GM12878 (cell line): ENCODE results near the gene AKAP13. TPM values are rescaled to one million over a fixed set of nuclear protein-coding genes. Genes with fewer than 3 reads are reported as not detected.

Source experiments
- CHD1 ChIP-seq: IDR thresholded peaks from 2 replicates; pipeline ENCODE4 v1.6.1; 2012; ENCODE audit warnings: low read depth, low read length, improper control_type of control experiment
- MEF2B ChIP-seq: fragments of 450-650 bp; IDR thresholded peaks from 2 replicates; pipeline ENCODE4 v1.6.1; 2018; ENCODE audit warnings: mild to moderate bottlenecking, moderate library complexity; ENCODE audit not compliant: partially characterized antibody, poor library complexity, severe bottlenecking
- PML ChIP-seq: IDR thresholded peaks from 2 replicates; pipeline ENCODE4 v1.6.1; 2012; ENCODE audit warnings: low read length, inconsistent platforms
- POLR2AphosphoS5 ChIP-seq: IDR thresholded peaks from 2 replicates; pipeline ENCODE4 v1.6.1; 2011; ENCODE audit warnings: mild to moderate bottlenecking, low read length, inconsistent platforms
- RCOR1 ChIP-seq: conservative IDR thresholded peaks from 2 replicates; pipeline ENCODE4 v1.6.1; 2012; ENCODE audit warnings: low read depth, low read length, improper control_type of control experiment
- RELA ChIP-seq: fragments of 450-650 bp; IDR thresholded peaks from 2 replicates; pipeline ENCODE4 v1.8.0; 2014; ENCODE audit warnings: borderline replicate concordance; ENCODE audit not compliant: partially characterized antibody
- ZNF622 ChIP-seq: fragments of 450-650 bp; IDR thresholded peaks from 2 replicates; pipeline ENCODE4 v1.6.1; 2017; ENCODE audit warnings: mild to moderate bottlenecking, inconsistent platforms
- polyA plus RNA-seq, 11 experiments: library from polyadenylated mRNA; depleted of rRNA in 4 of 11; unstranded in 6 of 11; stranded (reverse) in 5 of 11; fragments of >200 nt; fragmentation: Nextera tagmentation in 4 of 11; fragmentation: Illumina TruSeq in 1 of 11; extraction: Ambion mirVana in 4 of 11; extraction: Trizol in 1 of 11; gene quantifications; 1 replicate in 1 of 11; 2 replicates in 10 of 11; pipeline versions ENCODE4 v1.2.1 to v1.2.3, GENCODE V29; 2011 to 2016; ENCODE audit warnings: inconsistent platforms in 2 of 11, missing spikeins in 2 of 11, low read depth in 1 of 11
- total RNA-seq, 4 experiments: library from RNA; depleted of rRNA in 3 of 4; stranded (reverse); fragments of >200 nt in 3 of 4; fragmentation: Illumina TruSeq in 1 of 4; extraction: Trizol in 1 of 4; gene quantifications; 2 replicates each; pipeline versions ENCODE4 v1.2.1 to v1.2.3, GENCODE V29; 2013 to 2021
- TF ChIP-seq, protein P1 (sequence below): IDR thresholded peaks from 2 replicates; pipeline ENCODE4 v1.6.1; 2012; ENCODE audit warnings: mild to moderate bottlenecking, low read depth, low read length
- TF ChIP-seq, protein P2 (sequence below): fragments of 150-350 bp; IDR thresholded peaks from 2 replicates; pipeline ENCODE4 v1.6.1; 2014; ENCODE audit warnings: mild to moderate bottlenecking, low read depth, low read length
- TF ChIP-seq, protein P3 (sequence below): fragments of 450-650 bp; IDR thresholded peaks from 2 replicates; pipeline ENCODE4 v1.6.1; 2017; ENCODE audit warnings: antibody characterized with exemption, mild to moderate bottlenecking, moderate library complexity
- TF ChIP-seq, protein P4 (sequence below): fragments of 450-650 bp; IDR thresholded peaks from 2 replicates; pipeline ENCODE4 v1.6.1; 2018; ENCODE audit warnings: borderline replicate concordance, mild to moderate bottlenecking; ENCODE audit not compliant: partially characterized antibody
- TF ChIP-seq, protein P5 (sequence below): fragments of 450-650 bp; IDR thresholded peaks from 2 replicates; pipeline ENCODE4 v1.6.1; 2014; ENCODE audit warnings: mild to moderate bottlenecking
- TF ChIP-seq, protein P6 (sequence below): fragments of 450-650 bp; IDR thresholded peaks from 2 replicates; pipeline ENCODE4 v1.6.1; 2017; ENCODE audit warnings: borderline replicate concordance
- TF ChIP-seq, protein P7 (sequence below): IDR thresholded peaks from 2 replicates; pipeline ENCODE4 v1.6.1; 2012; ENCODE audit warnings: low read depth, low read length, improper control_type of control experiment

The AKAP13 gene
- total and polyA plus RNA-seq, 10 of the 15 experiments (the other 5 are each of a cell fraction or from before 2014, with no cell fraction given) = 14.4 to 74.9 (median 55.1) TPM

DNA sequence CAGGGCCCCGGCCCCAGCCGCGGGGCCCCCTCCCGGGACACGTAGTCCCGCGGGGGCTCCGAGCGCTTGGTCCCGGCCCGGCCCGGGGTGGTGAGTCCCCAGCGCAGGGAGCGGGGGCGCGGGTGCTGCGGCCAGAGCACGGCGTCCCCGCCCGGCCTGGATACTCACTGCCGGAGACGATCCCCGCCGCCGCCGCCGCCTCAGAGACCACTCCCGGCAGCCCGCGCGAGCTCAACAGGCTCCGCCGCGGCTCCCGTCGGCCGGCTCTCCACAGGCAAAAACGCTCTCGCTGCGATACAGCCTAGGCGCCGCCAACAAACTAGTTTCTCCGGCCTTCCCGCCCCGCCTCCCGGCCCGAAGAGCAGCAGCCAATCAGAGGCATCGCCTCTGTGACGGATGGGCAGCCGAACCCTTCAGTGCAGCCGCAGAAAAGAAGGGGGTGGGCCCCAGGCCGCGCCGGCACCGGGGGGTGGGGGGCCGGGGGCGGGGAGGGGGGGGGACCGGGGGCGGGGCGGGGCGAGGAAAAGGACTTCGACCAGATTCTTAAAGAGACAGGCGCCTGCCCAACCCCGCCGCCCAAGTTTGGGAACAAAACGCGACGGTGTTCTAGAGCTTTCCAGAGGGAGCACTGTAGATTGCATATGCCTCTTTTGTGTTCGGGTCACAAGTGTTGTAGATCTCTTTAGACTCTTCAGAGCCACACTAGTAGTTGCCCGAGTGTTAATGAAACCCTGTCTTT is 414.4 kb downstream of the AKAP13 start, which contains the start of gene KLHL25 (continued):
- TF ChIP-seq, protein P1, sequence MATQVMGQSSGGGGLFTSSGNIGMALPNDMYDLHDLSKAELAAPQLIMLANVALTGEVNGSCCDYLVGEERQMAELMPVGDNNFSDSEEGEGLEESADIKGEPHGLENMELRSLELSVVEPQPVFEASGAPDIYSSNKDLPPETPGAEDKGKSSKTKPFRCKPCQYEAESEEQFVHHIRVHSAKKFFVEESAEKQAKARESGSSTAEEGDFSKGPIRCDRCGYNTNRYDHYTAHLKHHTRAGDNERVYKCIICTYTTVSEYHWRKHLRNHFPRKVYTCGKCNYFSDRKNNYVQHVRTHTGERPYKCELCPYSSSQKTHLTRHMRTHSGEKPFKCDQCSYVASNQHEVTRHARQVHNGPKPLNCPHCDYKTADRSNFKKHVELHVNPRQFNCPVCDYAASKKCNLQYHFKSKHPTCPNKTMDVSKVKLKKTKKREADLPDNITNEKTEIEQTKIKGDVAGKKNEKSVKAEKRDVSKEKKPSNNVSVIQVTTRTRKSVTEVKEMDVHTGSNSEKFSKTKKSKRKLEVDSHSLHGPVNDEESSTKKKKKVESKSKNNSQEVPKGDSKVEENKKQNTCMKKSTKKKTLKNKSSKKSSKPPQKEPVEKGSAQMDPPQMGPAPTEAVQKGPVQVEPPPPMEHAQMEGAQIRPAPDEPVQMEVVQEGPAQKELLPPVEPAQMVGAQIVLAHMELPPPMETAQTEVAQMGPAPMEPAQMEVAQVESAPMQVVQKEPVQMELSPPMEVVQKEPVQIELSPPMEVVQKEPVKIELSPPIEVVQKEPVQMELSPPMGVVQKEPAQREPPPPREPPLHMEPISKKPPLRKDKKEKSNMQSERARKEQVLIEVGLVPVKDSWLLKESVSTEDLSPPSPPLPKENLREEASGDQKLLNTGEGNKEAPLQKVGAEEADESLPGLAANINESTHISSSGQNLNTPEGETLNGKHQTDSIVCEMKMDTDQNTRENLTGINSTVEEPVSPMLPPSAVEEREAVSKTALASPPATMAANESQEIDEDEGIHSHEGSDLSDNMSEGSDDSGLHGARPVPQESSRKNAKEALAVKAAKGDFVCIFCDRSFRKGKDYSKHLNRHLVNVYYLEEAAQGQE = no peak
- no peak for TF ChIP-seq PML
- TF ChIP-seq, protein P2, sequence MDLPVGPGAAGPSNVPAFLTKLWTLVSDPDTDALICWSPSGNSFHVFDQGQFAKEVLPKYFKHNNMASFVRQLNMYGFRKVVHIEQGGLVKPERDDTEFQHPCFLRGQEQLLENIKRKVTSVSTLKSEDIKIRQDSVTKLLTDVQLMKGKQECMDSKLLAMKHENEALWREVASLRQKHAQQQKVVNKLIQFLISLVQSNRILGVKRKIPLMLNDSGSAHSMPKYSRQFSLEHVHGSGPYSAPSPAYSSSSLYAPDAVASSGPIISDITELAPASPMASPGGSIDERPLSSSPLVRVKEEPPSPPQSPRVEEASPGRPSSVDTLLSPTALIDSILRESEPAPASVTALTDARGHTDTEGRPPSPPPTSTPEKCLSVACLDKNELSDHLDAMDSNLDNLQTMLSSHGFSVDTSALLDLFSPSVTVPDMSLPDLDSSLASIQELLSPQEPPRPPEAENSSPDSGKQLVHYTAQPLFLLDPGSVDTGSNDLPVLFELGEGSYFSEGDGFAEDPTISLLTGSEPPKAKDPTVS = peak; percentile 93
- TF ChIP-seq, protein P3, sequence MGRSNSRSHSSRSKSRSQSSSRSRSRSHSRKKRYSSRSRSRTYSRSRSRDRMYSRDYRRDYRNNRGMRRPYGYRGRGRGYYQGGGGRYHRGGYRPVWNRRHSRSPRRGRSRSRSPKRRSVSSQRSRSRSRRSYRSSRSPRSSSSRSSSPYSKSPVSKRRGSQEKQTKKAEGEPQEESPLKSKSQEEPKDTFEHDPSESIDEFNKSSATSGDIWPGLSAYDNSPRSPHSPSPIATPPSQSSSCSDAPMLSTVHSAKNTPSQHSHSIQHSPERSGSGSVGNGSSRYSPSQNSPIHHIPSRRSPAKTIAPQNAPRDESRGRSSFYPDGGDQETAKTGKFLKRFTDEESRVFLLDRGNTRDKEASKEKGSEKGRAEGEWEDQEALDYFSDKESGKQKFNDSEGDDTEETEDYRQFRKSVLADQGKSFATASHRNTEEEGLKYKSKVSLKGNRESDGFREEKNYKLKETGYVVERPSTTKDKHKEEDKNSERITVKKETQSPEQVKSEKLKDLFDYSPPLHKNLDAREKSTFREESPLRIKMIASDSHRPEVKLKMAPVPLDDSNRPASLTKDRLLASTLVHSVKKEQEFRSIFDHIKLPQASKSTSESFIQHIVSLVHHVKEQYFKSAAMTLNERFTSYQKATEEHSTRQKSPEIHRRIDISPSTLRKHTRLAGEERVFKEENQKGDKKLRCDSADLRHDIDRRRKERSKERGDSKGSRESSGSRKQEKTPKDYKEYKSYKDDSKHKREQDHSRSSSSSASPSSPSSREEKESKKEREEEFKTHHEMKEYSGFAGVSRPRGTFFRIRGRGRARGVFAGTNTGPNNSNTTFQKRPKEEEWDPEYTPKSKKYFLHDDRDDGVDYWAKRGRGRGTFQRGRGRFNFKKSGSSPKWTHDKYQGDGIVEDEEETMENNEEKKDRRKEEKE = no peak
- no peak for TF ChIP-seq CHD1
- no peak for TF ChIP-seq MEF2B
- TF ChIP-seq, protein P4, sequence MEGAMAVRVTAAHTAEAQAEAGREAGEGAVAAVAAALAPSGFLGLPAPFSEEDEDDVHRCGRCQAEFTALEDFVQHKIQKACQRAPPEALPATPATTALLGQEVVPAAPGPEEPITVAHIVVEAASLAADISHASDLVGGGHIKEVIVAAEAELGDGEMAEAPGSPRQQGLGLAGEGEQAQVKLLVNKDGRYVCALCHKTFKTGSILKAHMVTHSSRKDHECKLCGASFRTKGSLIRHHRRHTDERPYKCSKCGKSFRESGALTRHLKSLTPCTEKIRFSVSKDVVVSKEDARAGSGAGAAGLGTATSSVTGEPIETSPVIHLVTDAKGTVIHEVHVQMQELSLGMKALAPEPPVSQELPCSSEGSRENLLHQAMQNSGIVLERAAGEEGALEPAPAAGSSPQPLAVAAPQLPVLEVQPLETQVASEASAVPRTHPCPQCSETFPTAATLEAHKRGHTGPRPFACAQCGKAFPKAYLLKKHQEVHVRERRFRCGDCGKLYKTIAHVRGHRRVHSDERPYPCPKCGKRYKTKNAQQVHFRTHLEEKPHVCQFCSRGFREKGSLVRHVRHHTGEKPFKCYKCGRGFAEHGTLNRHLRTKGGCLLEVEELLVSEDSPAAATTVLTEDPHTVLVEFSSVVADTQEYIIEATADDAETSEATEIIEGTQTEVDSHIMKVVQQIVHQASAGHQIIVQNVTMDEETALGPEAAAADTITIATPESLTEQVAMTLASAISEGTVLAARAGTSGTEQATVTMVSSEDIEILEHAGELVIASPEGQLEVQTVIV = no peak
- no peak for TF ChIP-seq ZNF622
- no peak for TF ChIP-seq POLR2AphosphoS5
- TF ChIP-seq, protein P5, sequence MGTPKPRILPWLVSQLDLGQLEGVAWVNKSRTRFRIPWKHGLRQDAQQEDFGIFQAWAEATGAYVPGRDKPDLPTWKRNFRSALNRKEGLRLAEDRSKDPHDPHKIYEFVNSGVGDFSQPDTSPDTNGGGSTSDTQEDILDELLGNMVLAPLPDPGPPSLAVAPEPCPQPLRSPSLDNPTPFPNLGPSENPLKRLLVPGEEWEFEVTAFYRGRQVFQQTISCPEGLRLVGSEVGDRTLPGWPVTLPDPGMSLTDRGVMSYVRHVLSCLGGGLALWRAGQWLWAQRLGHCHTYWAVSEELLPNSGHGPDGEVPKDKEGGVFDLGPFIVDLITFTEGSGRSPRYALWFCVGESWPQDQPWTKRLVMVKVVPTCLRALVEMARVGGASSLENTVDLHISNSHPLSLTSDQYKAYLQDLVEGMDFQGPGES = peak; percentile 76
- TF ChIP-seq RCOR1 = no peak
- TF ChIP-seq, protein P6, sequence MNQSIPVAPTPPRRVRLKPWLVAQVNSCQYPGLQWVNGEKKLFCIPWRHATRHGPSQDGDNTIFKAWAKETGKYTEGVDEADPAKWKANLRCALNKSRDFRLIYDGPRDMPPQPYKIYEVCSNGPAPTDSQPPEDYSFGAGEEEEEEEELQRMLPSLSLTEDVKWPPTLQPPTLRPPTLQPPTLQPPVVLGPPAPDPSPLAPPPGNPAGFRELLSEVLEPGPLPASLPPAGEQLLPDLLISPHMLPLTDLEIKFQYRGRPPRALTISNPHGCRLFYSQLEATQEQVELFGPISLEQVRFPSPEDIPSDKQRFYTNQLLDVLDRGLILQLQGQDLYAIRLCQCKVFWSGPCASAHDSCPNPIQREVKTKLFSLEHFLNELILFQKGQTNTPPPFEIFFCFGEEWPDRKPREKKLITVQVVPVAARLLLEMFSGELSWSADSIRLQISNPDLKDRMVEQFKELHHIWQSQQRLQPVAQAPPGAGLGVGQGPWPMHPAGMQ = no peak
- TF ChIP-seq, protein P7, sequence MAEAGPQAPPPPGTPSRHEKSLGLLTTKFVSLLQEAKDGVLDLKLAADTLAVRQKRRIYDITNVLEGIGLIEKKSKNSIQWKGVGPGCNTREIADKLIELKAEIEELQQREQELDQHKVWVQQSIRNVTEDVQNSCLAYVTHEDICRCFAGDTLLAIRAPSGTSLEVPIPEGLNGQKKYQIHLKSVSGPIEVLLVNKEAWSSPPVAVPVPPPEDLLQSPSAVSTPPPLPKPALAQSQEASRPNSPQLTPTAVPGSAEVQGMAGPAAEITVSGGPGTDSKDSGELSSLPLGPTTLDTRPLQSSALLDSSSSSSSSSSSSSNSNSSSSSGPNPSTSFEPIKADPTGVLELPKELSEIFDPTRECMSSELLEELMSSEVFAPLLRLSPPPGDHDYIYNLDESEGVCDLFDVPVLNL = no peak
- no peak for TF ChIP-seq RELA
